GM21737 (cell line): ENCODE results near the gene GPD1.
"Not testable (repeated sequence)": the region's sequence is repeated elsewhere in the genome, so short reads cannot be mapped to it uniquely, and the experiment has no call there.

Source experiments
- ATAC-seq: cut with Tn5 transposase; IDR thresholded peaks from one replicate; pipeline ENCODE4 v1.9.1; 2021; ENCODE audit warnings: mild to moderate bottlenecking, moderate library complexity; ENCODE audit not compliant: unreplicated experiment

The GPD1 gene

DNA sequence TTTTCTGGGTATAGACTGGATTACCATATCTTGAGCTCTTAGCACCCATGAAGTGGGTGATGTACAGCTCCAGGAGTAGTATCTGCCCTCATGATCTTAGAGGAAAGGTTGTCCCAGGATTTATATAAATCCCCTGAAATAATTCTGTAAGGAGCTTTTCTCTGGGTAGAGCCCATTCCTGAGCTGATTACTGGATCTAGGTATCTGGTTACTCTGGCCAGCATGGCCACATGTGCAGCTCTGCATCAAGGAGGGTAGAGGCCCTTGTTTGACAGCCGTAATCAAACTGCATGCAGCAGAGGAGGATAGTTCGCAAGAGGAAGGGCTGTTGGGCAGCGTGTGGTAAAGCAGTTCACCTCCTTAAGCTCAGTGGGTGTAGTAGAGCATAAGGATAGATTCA is 16.7 kb downstream of the GPD1 start:
- no peak for ATAC-seq

DNA sequence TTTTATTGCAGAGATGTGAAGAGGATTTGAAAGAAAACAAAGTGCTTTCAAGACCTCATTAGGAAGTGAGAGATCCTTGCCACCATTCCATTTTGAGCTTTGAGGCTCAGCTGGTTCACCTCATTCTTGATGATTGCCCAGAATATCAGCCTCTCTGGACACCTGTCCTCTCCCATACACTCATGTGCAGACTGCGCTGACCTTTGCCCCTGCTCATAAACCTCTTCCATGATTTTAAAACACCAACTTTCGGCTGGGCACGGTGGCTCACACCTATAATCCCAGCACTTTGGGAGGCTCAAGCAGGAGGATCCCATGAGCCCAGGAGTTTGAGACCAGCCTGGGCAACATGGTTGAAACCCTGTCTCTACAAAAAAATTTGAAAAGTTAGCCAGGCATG is 17.1 kb downstream of the GPD1 start:
- no peak for ATAC-seq

DNA sequence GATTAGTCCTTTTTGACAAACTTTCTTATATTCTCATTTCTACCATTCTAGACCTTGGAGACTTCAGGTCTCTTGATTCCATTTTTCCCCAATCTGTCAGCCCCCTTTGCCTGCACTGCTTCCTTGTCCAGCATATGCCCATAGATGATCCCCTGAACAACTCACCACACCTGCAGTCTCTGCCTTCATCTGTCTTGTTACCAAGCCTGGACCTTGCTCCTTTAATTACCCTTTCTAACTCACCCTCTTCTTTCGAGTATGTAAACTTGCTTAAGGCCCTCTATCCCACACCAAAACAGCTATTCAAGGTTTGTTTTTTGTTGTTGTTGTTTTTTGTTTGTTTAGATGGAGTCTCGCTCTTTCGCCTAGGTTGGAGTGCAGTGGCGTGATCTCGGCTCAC is 17.8 kb downstream of the GPD1 start:
- ATAC-seq, result no peak

DNA sequence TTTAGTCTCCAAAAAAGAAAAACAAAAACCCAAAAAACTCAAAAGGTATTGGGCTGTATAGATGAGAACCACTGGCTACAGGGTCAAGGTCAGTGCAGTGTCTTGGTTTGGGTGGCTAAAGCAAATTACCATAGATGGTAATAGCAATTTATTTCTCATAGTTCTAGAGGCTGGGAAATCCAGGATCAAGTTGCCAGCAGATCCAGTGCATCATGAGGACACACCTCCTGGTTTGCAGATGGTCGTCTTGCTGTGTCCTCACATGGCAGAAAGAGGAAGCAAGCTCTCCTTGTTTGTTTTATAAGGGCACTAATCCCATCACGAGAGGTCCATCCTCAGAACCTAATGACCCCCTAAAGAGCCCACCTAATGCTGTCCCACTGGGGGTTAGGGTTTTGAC is 19.4 kb downstream of the GPD1 start:
- ATAC-seq, result no peak

DNA sequence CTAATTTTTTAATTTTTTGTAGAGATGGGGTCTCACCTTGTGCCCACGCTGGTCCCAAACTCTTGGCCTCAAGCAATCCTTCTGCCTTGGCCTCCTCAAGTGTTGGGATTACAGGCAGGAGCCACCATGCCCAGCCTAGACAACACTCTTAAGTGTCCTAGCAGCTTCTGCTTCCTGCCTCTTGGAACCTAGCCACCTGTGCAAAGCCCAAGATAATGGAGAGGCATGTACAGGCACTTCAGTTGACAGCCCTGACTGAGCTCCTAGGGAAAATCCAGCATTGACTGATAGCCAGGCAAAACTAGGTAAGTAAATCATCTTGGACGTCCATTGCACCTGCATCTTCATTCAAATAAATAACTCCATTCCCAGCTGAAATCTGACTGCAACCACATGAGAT is 23.7 kb downstream of the GPD1 start:
- no peak for ATAC-seq

DNA sequence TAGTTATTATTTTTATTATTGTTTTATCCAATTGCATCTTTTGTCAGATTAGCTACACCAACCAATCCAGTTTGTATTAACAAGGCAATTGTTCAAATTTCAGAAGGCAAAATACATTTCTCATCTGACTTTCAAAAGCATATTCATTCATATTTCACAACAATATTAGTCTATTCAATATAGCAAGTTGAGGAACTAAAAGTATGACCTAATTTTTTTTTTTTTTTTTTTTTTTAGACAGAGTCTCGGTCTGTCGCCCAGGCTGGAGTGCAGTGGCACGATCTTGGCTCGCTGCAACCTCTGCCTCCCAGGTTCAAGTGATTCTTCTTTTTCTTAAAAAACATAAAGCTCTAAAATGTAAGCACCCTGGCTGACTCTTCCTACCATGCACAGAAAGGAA is 25.5 kb downstream of the GPD1 start:
- no peak for ATAC-seq

DNA sequence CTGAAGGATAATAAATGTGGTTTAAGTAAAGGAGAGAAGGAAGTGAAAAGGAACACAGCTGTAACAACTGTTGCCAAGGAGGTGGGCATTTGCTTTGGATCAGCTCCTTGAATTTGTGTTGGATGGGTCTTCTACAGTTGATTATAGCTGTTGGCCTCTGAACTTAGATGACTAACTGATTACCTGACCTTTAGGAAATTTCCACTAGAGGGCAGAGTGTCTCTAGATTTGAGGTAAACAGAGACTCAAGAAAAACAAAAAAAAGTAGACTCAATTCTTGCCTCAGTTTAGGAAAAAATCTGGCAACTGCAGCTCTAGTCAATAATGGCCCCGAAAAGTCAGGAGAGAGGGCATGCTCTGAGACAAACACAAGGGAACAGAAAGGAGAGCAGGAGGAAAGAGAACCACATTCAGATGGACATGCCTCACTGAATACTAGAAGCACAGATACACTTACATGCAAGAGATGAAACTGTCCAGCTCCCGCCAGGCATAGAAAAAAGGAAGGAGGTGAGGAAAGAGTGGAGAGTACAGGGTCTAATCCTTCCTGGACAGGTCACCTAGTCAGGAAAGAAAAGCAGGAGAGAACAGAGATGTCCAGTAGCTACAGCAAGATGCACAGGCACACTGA is 28.8 kb downstream of the GPD1 start:
- no peak for ATAC-seq

DNA sequence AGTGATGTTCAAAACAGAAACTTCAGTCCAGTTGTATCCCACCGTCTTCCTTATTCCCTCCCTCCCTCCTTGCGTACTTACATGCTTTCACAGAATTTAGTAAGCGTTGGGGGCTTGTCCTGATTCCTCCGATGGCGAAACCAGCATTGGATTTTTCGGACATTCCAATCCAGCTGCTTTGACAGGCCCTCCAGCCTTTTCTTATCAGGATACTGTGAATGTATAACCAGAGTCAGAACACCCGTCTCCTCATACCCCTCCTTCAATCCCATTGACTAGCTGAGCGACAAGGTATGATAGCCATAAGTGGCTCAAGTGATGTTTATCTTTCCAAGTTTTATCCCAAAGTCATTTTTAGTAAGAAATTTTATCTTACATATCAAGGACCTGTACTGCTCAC is 39.2 kb downstream of the GPD1 start:
- ATAC-seq, result no peak

DNA sequence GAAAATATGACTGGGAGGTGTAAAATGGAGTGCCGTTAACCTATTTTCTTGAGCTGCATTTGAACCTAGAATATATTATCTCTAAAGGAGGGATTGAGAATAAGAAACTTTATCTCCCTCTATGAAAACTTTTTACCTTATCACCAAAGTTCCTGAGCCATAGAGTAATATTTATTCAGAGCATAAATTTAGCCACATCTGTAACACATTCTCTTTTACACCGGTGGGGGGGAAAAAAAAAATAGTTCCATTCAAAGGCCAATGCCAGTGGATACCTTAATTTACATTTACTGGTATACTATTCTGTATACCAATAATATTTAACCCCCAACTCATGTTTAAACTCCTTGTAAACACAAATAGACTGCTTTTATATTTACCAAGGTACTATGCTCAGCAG is 41.6 kb downstream of the GPD1 start:
- ATAC-seq, result no peak

DNA sequence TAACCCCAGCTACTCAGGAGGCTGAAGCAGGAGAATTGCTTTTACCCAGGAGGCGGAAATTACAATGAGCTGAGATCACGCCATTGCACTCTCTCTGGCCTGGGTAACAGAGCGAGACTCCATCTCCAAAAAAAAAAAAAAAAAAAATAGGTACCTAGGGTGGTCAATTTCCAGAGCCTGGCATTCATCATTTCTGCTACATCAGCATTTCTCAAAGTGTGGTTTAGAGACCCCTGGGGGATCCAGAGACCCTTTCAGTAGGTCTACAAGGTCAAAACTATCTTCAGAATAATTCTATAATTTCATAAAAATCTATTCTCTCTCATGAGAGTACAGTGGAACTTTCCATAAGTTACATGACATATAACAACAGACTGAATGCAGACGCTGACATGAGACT is 43.5 kb downstream of the GPD1 start:
- no peak for ATAC-seq

DNA sequence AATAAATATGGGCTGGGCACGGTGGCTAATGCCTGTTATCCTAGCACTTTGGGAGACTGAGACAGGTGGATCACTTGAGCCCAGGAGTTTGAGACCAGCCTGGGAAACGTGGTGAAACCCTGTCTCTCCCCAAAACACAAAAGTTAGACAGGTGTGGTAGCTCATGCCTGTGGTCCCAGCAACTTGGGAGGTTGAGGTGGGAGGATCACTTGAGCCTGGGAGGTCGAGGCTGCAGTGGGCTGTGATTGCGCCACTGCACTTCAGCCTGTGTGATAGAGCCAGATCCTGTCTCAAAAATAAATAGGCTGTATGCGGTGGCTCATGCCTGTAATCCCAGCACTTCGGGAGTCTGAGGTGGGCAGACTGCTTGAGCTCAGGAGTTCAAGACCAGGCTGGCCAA is 44.2 kb downstream of the GPD1 start:
- ATAC-seq, result not testable (repeated sequence)

DNA sequence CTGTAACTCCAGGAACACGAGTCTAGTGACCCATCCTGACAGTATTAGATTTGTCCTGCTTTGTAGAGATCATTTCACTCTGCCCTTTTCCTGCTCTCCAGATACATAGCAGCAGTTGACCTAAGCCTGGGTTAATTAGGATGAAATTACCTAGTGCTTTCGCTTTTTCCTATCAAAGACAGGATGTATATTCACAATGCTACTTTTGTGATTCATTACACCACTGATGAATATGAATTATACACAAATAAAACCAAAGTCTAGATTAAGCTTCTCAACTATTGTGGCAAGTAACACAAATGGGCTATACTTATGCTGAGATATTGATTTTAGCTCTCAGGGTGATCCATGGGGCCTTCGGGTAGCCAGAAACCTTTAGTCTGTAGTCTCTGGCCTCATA is 45.5 kb downstream of the GPD1 start:
- no peak for ATAC-seq

DNA sequence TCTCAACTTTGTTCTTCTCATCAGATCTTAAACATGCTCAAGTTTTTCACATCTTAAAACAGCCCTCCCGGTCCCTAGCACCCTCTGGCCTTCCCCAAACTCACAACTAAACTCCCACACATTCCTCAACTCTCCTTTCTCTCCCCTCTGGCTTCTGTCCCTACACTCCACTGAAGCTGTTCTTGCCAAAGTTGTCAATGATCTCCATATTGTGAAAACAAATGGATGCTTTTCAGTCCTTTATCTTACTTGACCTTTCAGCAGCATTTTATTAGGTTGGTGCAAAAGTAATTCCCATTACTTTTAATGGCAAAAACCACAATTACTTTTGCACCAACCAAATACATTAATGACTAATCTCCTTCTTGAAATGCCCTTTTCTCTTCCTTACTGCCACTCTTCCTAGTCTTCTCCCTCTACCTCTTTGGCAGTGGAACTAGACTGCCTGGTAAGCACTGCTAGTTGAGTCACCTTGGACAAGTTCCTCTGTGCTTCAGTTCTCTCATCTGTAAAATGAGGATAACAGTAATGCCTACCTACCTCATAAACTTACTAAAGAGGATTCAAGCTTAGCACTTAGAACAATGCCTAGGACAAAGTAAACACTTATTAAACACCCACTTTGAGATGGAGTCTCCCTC is 47.4 kb downstream of the GPD1 start:
- ATAC-seq, result no peak

DNA sequence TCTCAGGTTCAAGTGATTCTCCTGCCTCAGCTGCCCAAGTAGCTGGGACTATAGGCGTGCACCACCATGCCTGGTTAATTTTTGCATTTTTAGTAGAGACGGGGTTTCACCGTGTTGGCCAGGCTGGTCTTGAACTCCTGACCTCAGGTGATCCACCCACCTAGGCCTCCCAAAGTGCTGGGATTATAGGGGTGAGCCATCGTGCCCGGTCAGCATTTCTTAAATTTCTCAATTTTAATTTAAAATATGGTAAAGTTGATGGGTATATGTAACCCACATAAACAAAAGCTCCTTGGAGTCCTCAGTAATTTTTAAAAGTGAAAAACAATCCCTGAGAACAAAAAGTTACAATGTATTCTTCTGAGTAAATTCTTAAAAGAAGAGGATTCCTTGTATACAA is 51.1 kb downstream of the GPD1 start:
- not testable (repeated sequence) for ATAC-seq

DNA sequence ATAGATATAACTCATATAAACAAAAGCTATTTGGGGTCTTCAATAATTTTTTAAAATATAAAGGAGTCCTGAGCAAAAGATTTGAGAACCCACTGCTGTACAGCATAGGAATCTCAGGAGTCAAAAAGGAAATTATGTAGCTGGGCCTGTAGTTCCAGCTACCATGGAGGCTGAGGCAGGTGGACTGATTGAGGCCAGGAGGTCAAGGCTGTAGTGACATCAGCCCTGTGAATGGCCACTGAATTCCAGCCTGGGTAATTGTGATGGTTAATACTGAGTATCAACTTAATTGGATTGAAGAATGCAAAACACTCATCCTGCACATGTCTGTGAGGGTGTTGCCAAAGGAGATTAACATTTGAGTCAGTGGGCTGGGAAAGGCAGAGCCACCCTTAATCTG is 52.8 kb downstream of the GPD1 start:
- ATAC-seq, result no peak

DNA sequence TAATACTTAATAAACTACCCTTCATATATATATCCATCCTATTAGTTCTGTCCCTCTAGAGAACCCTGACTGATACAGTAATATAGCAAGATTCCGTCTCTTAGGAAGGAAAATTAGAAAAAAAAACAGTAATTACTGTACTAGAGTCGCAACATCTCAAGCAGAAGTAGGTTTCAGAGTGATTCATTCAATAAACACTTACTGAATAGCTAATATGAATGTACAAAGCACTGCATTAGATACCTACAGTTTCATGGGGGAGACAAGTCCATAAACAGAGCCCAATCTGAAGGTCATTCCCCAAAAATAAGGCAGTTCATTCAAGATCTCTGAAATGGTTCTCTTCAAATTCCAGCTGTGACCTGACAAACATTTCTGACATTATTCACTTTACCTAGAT is 53.5 kb downstream of the GPD1 start:
- ATAC-seq, result no peak

DNA sequence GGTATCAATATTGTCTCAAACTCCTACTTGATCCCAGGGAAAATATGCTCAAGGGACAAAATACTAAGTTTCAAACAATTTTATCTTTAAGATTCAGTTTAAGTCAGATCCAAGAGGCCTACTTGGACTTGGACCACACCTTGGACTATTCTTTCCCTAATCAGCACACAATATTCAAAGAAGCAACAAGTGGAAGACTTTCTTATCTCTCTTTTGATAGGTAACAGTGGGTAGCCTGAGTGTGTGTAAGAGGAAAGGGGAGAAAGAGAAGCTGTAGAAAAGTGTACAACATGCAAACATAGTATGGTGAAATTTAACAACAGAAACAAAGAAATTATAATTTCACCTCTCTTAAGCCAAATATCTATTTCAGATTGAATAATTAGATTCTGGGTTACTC is 56.8 kb downstream of the GPD1 start:
- no peak for ATAC-seq
